ENCODE results near the gene TRIM41. TPM values are rescaled to one million over a fixed set of nuclear protein-coding genes. Genes with fewer than 3 reads are reported as not detected.
A peak's percentile ranks its signal among the peaks of the same experiment; 100 is the strongest.
"Not testable (repeated sequence)": the region's sequence is repeated elsewhere in the genome, so short reads cannot be mapped to it uniquely, and the experiment has no call there.

Gene TRIM41
- total RNA-seq, 1 donor from 2014 or later, result 31.2 TPM

DNA sequence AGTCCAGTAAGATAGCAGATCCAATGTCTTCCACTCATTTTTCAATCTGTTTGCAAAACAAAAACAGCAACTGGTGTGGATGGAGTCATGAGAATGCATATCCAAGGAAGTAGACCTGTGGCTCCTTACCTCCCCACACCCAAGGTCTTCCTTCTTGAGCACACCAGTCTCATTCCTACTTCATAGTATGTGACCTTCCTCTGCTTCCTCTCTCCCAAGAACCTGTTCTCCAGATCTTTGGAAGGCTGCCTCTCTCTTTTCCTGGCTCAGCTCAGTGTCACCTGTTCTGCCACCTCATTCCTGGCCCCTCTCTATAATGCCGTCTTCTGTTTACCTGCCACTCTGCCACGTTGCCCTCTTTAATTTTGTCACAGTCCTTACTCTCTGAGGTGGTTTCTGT lies 10.1 kb upstream of the TRIM41 start:
- peaks cover under 1% of the 10 kb centered on the region for H3K36me3 Mint-ChIP-seq
- no peak overlapping the region for H3K27ac Mint-ChIP-seq
- no peak for TF ChIP-seq CTCF (conservative IDR thresholded peaks at IDR 0.05)
- H3K9me3 Mint-ChIP-seq, result no peaks in the 10 kb centered on the region
- peaks cover 12% of the 10 kb centered on the region for H3K4me1 Mint-ChIP-seq (ENCODE audit: unreplicated experiment)
- peaks cover 38% of the 10 kb centered on the region for H3K27me3 Mint-ChIP-seq
- no peak for DNase-seq (ENCODE audit: extremely low spot score, unreplicated experiment)
- H3K4me3 Mint-ChIP-seq, result peak overlapping the region; percentile 35

GRCh38 chr5:181214249-181214648 lies 8.8 kb upstream of the TRIM41 start:
- not testable (repeated sequence) for H3K36me3 Mint-ChIP-seq; DNase-seq (ENCODE audit: extremely low spot score, unreplicated experiment); H3K9me3 Mint-ChIP-seq; H3K27ac Mint-ChIP-seq
- H3K4me3 Mint-ChIP-seq, result peak overlapping the region; percentile 47
- H3K27me3 Mint-ChIP-seq, result peaks cover 40% of the 10 kb centered on the region
- peaks cover 17% of the 10 kb centered on the region for H3K4me1 Mint-ChIP-seq (ENCODE audit: unreplicated experiment)

DNA sequence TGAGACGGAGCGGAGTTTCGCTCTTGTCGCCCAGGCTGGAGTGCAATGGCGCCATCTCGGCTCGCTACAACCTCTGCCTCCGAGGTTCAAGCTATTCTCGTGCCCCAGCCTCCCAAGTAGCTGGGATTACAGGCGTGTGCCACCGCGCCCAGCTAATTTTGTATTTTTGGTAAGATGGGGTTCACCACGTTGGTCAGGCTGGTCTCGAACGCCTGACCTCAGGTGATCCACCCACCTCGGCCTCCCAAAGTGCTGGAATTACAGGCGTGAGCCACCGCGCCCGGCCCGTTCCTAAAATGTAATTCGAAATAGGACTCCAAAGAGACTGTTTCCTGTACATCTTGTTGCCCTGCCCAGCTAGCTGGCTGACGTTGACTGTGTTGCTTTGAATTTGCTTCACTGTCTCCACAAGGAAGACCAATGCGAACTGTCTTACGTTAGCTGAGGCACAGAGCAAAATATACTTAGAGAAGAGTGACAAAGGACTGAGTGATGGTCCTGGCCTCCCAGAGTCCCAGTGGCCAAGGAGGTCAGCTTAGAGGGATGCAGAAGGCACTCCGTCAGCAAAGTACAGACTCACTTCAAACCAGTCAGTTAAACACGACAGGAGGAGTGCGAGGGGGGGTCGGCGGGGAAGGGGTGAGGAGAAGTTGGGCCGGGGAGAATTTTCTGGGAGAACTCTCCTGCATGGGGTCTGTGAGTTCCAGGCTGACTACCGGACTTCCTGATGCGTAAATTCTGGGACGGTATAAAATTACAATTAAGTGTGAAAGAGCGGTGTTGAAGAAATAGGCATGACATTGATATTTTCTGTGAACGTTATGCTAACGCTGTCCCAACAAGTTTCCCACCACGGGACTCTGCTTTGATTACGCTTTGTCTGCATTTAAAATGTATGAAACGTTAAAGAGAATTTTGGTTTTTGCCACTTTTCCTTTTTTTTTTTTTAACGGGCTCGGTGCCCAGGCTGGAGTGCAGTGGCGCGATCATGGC lies 6.8 kb upstream of the TRIM41 start:
- Mint-ChIP-seq H3K27me3 (peaks cover 35% of the 10 kb centered on the region), H3K4me3 (peak overlapping the region; percentile 88), H3K36me3 (peaks cover 4% of the 10 kb centered on the region), H3K4me1 (ENCODE audit: unreplicated experiment) (peaks cover 20% of the 10 kb centered on the region), H3K9me3 (no peaks in the 10 kb centered on the region), H3K27ac (peak overlapping the region; percentile 91)
- DNase-seq (ENCODE audit: extremely low spot score, unreplicated experiment), result no peak
- TF ChIP-seq CTCF (conservative IDR thresholded peaks at IDR 0.05), result no peak

DNA sequence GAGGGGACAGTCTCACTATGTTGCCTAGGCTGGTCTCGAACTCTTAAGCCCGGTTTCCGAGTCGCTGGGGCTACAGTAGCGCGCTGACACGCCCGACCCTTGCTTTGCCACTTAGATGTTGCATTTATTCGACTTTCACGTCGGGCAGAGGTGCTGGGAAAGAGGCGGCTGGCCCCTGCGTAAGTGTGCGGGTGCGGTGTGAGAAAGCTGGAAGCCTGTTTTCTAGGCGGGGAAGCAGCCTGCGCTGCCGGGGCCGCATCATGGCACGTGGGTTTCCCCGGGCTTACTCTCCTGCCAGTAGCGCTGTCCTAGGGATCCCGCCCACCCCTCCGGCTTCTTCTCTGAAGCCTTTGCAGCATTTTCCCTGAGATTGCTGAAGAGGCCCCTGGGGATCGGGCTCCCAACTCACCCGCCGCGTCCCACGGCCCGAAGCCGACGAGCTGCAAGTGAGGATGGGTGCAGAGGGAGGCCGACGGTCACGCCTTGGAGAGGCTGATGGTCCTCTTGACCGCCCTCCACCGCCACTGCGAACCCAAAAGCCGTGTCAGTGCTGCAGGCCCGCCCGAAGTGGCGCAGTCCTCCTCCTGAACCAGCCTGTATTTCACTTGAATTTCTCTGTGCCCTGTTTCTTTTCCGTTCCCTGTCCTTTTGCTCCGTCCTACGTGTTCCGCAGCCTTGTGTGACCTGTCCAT lies 5.8 kb upstream of the TRIM41 start:
- peak overlapping the region; percentile 95 for H3K27ac Mint-ChIP-seq
- H3K27me3 Mint-ChIP-seq, result peaks cover 35% of the 10 kb centered on the region
- DNase-seq (ENCODE audit: extremely low spot score, unreplicated experiment), result no peak
- peaks cover 9% of the 10 kb centered on the region for H3K36me3 Mint-ChIP-seq
- TF ChIP-seq CTCF (conservative IDR thresholded peaks at IDR 0.05), result peak; percentile 24
- H3K4me3 Mint-ChIP-seq, result peak overlapping the region; percentile 93
- H3K4me1 Mint-ChIP-seq (ENCODE audit: unreplicated experiment), result peaks cover 28% of the 10 kb centered on the region
- no peaks in the 10 kb centered on the region for H3K9me3 Mint-ChIP-seq

GRCh38 chr5:181217803-181218062 lies 5.3 kb upstream of the TRIM41 start:
- peaks cover 36% of the 10 kb centered on the region for H3K27me3 Mint-ChIP-seq
- H3K36me3 Mint-ChIP-seq, result peaks cover 10% of the 10 kb centered on the region
- no peak for TF ChIP-seq CTCF (conservative IDR thresholded peaks at IDR 0.05)
- H3K27ac Mint-ChIP-seq, result peak overlapping the region; percentile 95
- peaks cover 30% of the 10 kb centered on the region for H3K4me1 Mint-ChIP-seq (ENCODE audit: unreplicated experiment)
- peak overlapping the region; percentile 93 for H3K4me3 Mint-ChIP-seq
- no peaks in the 10 kb centered on the region for H3K9me3 Mint-ChIP-seq
- no peak for DNase-seq (ENCODE audit: extremely low spot score, unreplicated experiment)

DNA sequence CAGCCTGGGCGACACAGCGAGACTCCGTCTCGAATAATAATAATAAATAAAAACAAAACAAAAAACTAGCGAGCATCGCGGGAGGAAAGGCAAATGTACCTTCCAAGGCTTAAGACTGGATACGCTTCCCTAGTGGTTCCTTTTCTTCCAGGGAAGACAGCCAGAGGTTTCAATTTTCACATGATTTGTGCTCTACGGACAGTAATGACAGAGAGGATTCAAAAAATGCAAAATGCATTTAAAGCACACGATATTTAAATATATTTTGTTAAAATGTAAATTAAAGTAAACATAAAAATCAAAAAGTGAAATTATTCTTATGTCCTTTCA lies 4.3 kb upstream of the TRIM41 start:
- Mint-ChIP-seq H3K9me3 (no peaks in the 10 kb centered on the region), H3K27ac (peak overlapping the region; percentile 95), H3K36me3 (peaks cover 10% of the 10 kb centered on the region), H3K27me3 (peaks cover 29% of the 10 kb centered on the region), H3K4me1 (ENCODE audit: unreplicated experiment) (peaks cover 31% of the 10 kb centered on the region), H3K4me3 (peak overlapping the region; percentile 93)
- no peak for DNase-seq (ENCODE audit: extremely low spot score, unreplicated experiment)
- no peak for TF ChIP-seq CTCF (conservative IDR thresholded peaks at IDR 0.05)

All from type B pancreatic cell (in vitro differentiated cells).